HUES48 (cell line): ENCODE measurements around the gene POLH.
"Not testable (repeated sequence)": the region's sequence is repeated elsewhere in the genome, so short reads cannot be mapped to it uniquely, and the experiment has no call there.

Experiments
- H3K27ac ChIP-seq: one replicate; pipeline ENCODE4 v1.7.0; 2013; ENCODE audit warnings: low read depth, low read length, inconsistent platforms
- H3K27me3 ChIP-seq: 2 replicates; pipeline ENCODE4 v1.6.1; 2013; ENCODE audit warnings: mild to moderate bottlenecking, low read length; ENCODE audit not compliant: control insufficient read depth, insufficient read depth
- H3K36me3 ChIP-seq: 2 replicates; pipeline ENCODE4 v1.6.1; 2013; ENCODE audit warnings: low read length; ENCODE audit not compliant: control insufficient read depth, insufficient read depth
- H3K4me1 ChIP-seq: 2 replicates; pipeline ENCODE4 v1.6.1; 2013; ENCODE audit warnings: mild to moderate bottlenecking, low read length; ENCODE audit not compliant: control insufficient read depth, insufficient read depth
- H3K4me3 ChIP-seq: 2 replicates; pipeline ENCODE4 v1.5.1; 2013; ENCODE audit warnings: mild to moderate bottlenecking, low read depth, low read length
- H3K9ac ChIP-seq: 2 replicates; pipeline ENCODE4 v1.6.1; 2013; ENCODE audit warnings: mild to moderate bottlenecking, low read depth, low read length, moderate library complexity
- H3K9me3 ChIP-seq: 2 replicates; pipeline ENCODE4 v1.6.1; 2013; ENCODE audit warnings: low read length; ENCODE audit not compliant: control insufficient read depth, insufficient read depth

POLH gene

GRCh38 chr6:43575772-43576551 lies at the start of gene POLH, which contains the start of gene XPO5:
Gene POLH (plus strand): TSS chr6:43576185. CDS start chr6:43582320, 6,135 bp downstream.
Gene XPO5 (minus strand): TSS chr6:43576038. CDS start chr6:43575864, 174 bp downstream.
- peak within 1 kb of the TSS; percentile 82 for H3K27ac ChIP-seq
- peak within 1 kb of the TSS; percentile 85 for H3K9ac ChIP-seq
- H3K9me3 ChIP-seq = peaks cover 3% of the 10 kb centered on the region; the same call in 1 of the 2 replicates
- peak within 1 kb of the TSS; percentile 100 for H3K4me3 ChIP-seq
- no peaks in the 10 kb centered on the region; the same call in 1 of the 2 replicates for H3K4me1 ChIP-seq
- H3K36me3 ChIP-seq = peaks cover 26% of the 10 kb centered on the region
- no peaks in the 10 kb centered on the region for H3K27me3 ChIP-seq

GRCh38 chr6:43532201-43532600 lies 43.8 kb upstream of the POLH start:
- Histone ChIP-seq H3K36me3 (peaks cover 82% of the 10 kb centered on the region), H3K27ac (no peak overlapping the region), H3K27me3 (no peaks in the 10 kb centered on the region), H3K9me3 (no peaks in the 10 kb centered on the region), H3K4me3 (no peak overlapping the region), H3K4me1 (no peaks in the 10 kb centered on the region), H3K9ac (no peak overlapping the region)

- peaks cover 75% of the 10 kb centered on the region for H3K36me3 ChIP-seq
- H3K4me1 ChIP-seq, H3K27me3 ChIP-seq, H3K9me3 ChIP-seq, H3K27ac ChIP-seq, H3K4me3 ChIP-seq, H3K9ac ChIP-seq: not testable (repeated sequence)
These were observed 37.0 kb upstream of the POLH start for GRCh38 chr6:43538986-43539385.

- peaks cover 75% of the 10 kb centered on the region for H3K36me3 ChIP-seq
- not testable (repeated sequence) for H3K4me1 ChIP-seq
These were observed 36.6 kb upstream of the POLH start for GRCh38 chr6:43539409-43539808.

GRCh38 chr6:43540507-43540906 lies 35.5 kb upstream of the POLH start:
- Histone ChIP-seq H3K36me3 (peaks cover 80% of the 10 kb centered on the region), H3K9me3 (no peaks in the 10 kb centered on the region), H3K27ac (no peak overlapping the region), H3K4me3 (no peak overlapping the region), H3K27me3 (no peaks in the 10 kb centered on the region), H3K4me1 (no peaks in the 10 kb centered on the region), H3K9ac (no peak overlapping the region)

More at GRCh38 chr6:43539409-43539808, 36.6 kb upstream of the POLH start:
- not testable (repeated sequence) for H3K9me3 ChIP-seq, H3K27ac ChIP-seq, H3K4me3 ChIP-seq, H3K9ac ChIP-seq, H3K27me3 ChIP-seq

GRCh38 chr6:43541774-43542471 lies 34.1 kb upstream of the POLH start:
- no peaks in the 10 kb centered on the region for H3K27me3 ChIP-seq
- H3K27ac ChIP-seq = no peak overlapping the region
- H3K36me3 ChIP-seq = peaks cover 89% of the 10 kb centered on the region
- no peak overlapping the region for H3K4me3 ChIP-seq
- no peaks in the 10 kb centered on the region for H3K4me1 ChIP-seq
- H3K9me3 ChIP-seq = no peaks in the 10 kb centered on the region
- H3K9ac ChIP-seq = no peak overlapping the region

- no peaks in the 10 kb centered on the region for H3K9me3 ChIP-seq
- H3K27ac ChIP-seq = no peak overlapping the region
- no peaks in the 10 kb centered on the region for H3K27me3 ChIP-seq
- H3K9ac ChIP-seq = no peak overlapping the region
- no peaks in the 10 kb centered on the region for H3K4me1 ChIP-seq
- H3K4me3 ChIP-seq = no peak overlapping the region
- peaks cover 95% of the 10 kb centered on the region for H3K36me3 ChIP-seq
These were observed 31.5 kb upstream of the POLH start for GRCh38 chr6:43544461-43544860.

GRCh38 chr6:43547222-43547621 lies 28.8 kb upstream of the POLH start:
- Histone ChIP-seq H3K4me1 (no peaks in the 10 kb centered on the region), H3K4me3 (no peak overlapping the region), H3K27me3 (no peaks in the 10 kb centered on the region), H3K27ac (no peak overlapping the region), H3K36me3 (peaks cover 97% of the 10 kb centered on the region), H3K9ac (no peak overlapping the region), H3K9me3 (no peaks in the 10 kb centered on the region)

GRCh38 chr6:43557620-43558019 lies 18.4 kb upstream of the POLH start:
- H3K27ac ChIP-seq, H3K9ac ChIP-seq: not testable (repeated sequence)

GRCh38 chr6:43559328-43559727 lies 16.7 kb upstream of the POLH start:
- H3K9ac ChIP-seq = no peak overlapping the region
- no peak overlapping the region for H3K27ac ChIP-seq
- peaks cover 98% of the 10 kb centered on the region for H3K36me3 ChIP-seq
- H3K4me3 ChIP-seq = no peak overlapping the region
- H3K27me3 ChIP-seq = no peaks in the 10 kb centered on the region
- H3K9me3 ChIP-seq = no peaks in the 10 kb centered on the region
- H3K4me1 ChIP-seq = no peaks in the 10 kb centered on the region

More at GRCh38 chr6:43557620-43558019, 18.4 kb upstream of the POLH start:
- H3K4me3 ChIP-seq, H3K9me3 ChIP-seq, H3K4me1 ChIP-seq, H3K27me3 ChIP-seq: not testable (repeated sequence)
- H3K36me3 ChIP-seq = peaks cover 94% of the 10 kb centered on the region

GRCh38 chr6:43570876-43571441 lies 5.0 kb upstream of the POLH start:
- Histone ChIP-seq H3K9me3 (no peaks in the 10 kb centered on the region), H3K36me3 (peaks cover 71% of the 10 kb centered on the region), H3K9ac (no peak overlapping the region), H3K27me3 (no peaks in the 10 kb centered on the region), H3K4me1 (no peaks in the 10 kb centered on the region; the same call in 1 of the 2 replicates), H3K27ac (no peak overlapping the region), H3K4me3 (no peak overlapping the region)
